Endothelial cell of umbilical vein (primary cell): ENCODE measurements around the gene TCF20. TPM values are rescaled to one million over a fixed set of nuclear protein-coding genes. Genes with fewer than 3 reads are reported as not detected.

Experiments used
- BruUV-seq: library from RNA; stranded (reverse); fragments of 400-500 nt; replicated peaks from 2 replicates; lab custom pipeline; 2021; lab: Mats Ljungman, UMichigan
- CTCF ChIA-PET: fragments of 300-600, 350-600 bp; sonication (Branson Sonifier 250); formaldehyde crosslinking; loops from one replicate; lab custom pipeline; 2021; ENCODE audit warnings: antibody characterized with exemption, inconsistent platforms; lab: Charles Lee
- POLR2A ChIA-PET: fragments of 300-600, 350-600 bp; sonication (Branson Sonifier 250); formaldehyde crosslinking; loops from one replicate; lab custom pipeline; 2021; ENCODE audit warnings: antibody characterized with exemption, inconsistent platforms; lab: Charles Lee
- DNase-seq: peaks from one replicate; pipeline ENCODE4 v3.0.0-alpha.2; 2011; ENCODE audit warnings: low read depth, low spot score
- FAIRE-seq: peaks from 2 replicates; lab custom pipeline; 2011; peaks lifted over from hg19 to GRCh38; lab: Jason Lieb, UNC
- H2AFZ ChIP-seq: 2 replicates; pipeline ENCODE4 v1.6.0; 2012; ENCODE audit warnings: low read depth, low read length, control low read depth, inconsistent platforms
- H3K27ac ChIP-seq: 2 replicates; pipeline ENCODE4 v1.5.1; 2011; ENCODE audit warnings: low read depth, mild to moderate bottlenecking, control low read depth, low read length, moderate library complexity; ENCODE audit not compliant: insufficient read depth
- H3K27me3 ChIP-seq, 2 experiments: 2 replicates each; pipeline versions ENCODE4 v1.6.0 to v1.6.1; 2011; ENCODE audit warnings: low read length in 2 of 2, mixed read lengths in 1 of 2; ENCODE audit not compliant: control insufficient read depth in 2 of 2, insufficient read depth in 2 of 2
- H3K36me3 ChIP-seq, 2 experiments: 2 replicates in 1 of 2; 3 replicates in 1 of 2; pipeline ENCODE4 v1.5.1; 2011; ENCODE audit warnings: low read length in 2 of 2, mild to moderate bottlenecking in 1 of 2, moderate library complexity in 1 of 2; ENCODE audit not compliant: control insufficient read depth in 2 of 2, insufficient read depth in 2 of 2; ENCODE audit errors: extremely low read depth in 1 of 2
- H3K4me1 ChIP-seq: 3 replicates; pipeline ENCODE4 v1.5.1; 2011; ENCODE audit warnings: mild to moderate bottlenecking, low read length; ENCODE audit not compliant: control insufficient read depth, insufficient read depth; ENCODE audit errors: extremely low read depth
- H3K4me2 ChIP-seq: 2 replicates; pipeline ENCODE4 v1.6.1; 2011; ENCODE audit warnings: low read length, control low read depth, mixed read lengths; ENCODE audit not compliant: insufficient read depth
- H3K4me3 ChIP-seq, 3 experiments: fragments of 200-600 bp in 1 of 3; sonication (generic), shearing (Covaris generic) in 1 of 3; replicated peaks in 1 of 3; 2 replicates each; pipeline ENCODE4 v1.5.1; 2011 to 2016; ENCODE audit warnings: control low read depth in 3 of 3, low read length in 3 of 3, mild to moderate bottlenecking in 2 of 3, inconsistent platforms in 1 of 3, low read depth in 1 of 3, moderate library complexity in 1 of 3; ENCODE audit not compliant: insufficient read depth in 1 of 3
- H3K79me2 ChIP-seq: 2 replicates; pipeline ENCODE4 v1.6.0; 2012; ENCODE audit warnings: low read length, inconsistent platforms; ENCODE audit not compliant: control insufficient read depth, insufficient read depth
- H3K9ac ChIP-seq: replicated peaks from 2 replicates; pipeline ENCODE3; 2011; ENCODE audit warnings: low read length, control low read depth; ENCODE audit not compliant: insufficient read depth; ENCODE audit errors: extremely low read depth
- H3K9me1 ChIP-seq: replicated peaks from 3 replicates; pipeline ENCODE4 v1.6.0; 2011; ENCODE audit warnings: mild to moderate bottlenecking, low read length; ENCODE audit not compliant: control insufficient read depth, insufficient read depth; ENCODE audit errors: extremely low read depth
- H3K9me3 ChIP-seq: replicated peaks from 2 replicates; pipeline ENCODE4 v1.5.1; 2012; ENCODE audit warnings: low read length, inconsistent platforms; ENCODE audit not compliant: control insufficient read depth, insufficient read depth
- H4K20me1 ChIP-seq: replicated peaks from 2 replicates; pipeline ENCODE3; 2011; ENCODE audit warnings: mild to moderate bottlenecking, low read length; ENCODE audit not compliant: control insufficient read depth, insufficient read depth; ENCODE audit errors: extremely low read depth
- CTCF ChIP-seq, 2 donors: IDR thresholded peaks; 1 replicate in 1 of 2; 2 replicates in 1 of 2; pipeline ENCODE4 v1.5.1; 2011; ENCODE audit warnings: low read length in 2 of 2, mild to moderate bottlenecking in 2 of 2, moderate library complexity in 2 of 2, control low read depth in 1 of 2, inconsistent platforms in 1 of 2, low read depth in 1 of 2; ENCODE audit not compliant: insufficient read depth in 1 of 2; ENCODE audit errors: extremely low read depth in 1 of 2
- EZH2 ChIP-seq: IDR thresholded peaks from 2 replicates; pipeline ENCODE4 v1.6.1; 2012; ENCODE audit warnings: borderline replicate concordance, low read depth, mild to moderate bottlenecking, moderate library complexity, low read length, inconsistent platforms; ENCODE audit not compliant: severe bottlenecking
- FOS ChIP-seq: IDR thresholded peaks from 2 replicates; pipeline ENCODE4 v1.6.1; 2011; ENCODE audit warnings: mild to moderate bottlenecking, low read length, moderate library complexity, borderline replicate concordance; ENCODE audit not compliant: insufficient read depth
- GATA2 ChIP-seq: IDR thresholded peaks from 2 replicates; pipeline ENCODE4 v1.7.0; 2011; ENCODE audit warnings: low read depth, mild to moderate bottlenecking, moderate library complexity, mixed read lengths, low read length; ENCODE audit not compliant: insufficient read length, insufficient read depth
- JUN ChIP-seq: IDR thresholded peaks from 2 replicates; pipeline ENCODE4 v1.6.1; 2011; ENCODE audit warnings: borderline replicate concordance, low read depth; ENCODE audit not compliant: insufficient read length, insufficient read depth
- MAX ChIP-seq: IDR thresholded peaks from 2 replicates; pipeline ENCODE4 v1.6.1; 2011; ENCODE audit not compliant: insufficient read depth, insufficient read length
- MYC ChIP-seq: IDR thresholded peaks from one replicate; pipeline ENCODE4 v1.6.1; 2011; ENCODE audit warnings: mild to moderate bottlenecking, low read depth, low read length
- POLR2A ChIP-seq: IDR thresholded peaks from 2 replicates; pipeline ENCODE4 v1.6.1; 2012; ENCODE audit warnings: low read depth, mild to moderate bottlenecking, control low read depth, low read length
- POLR2AphosphoS5 ChIP-seq: IDR thresholded peaks from 2 replicates; pipeline ENCODE4 v1.6.1; 2012; ENCODE audit warnings: low read depth, mild to moderate bottlenecking, control low read depth, low read length, moderate library complexity; ENCODE audit not compliant: insufficient read depth
- dilution Hi-C: fragments of 300-500 bp; cut with MboI; formaldehyde crosslinking; loops from one replicate; pipeline ENCODE4 v1.15.0; 2019; ENCODE audit warnings: low sequenced_read_pairs; ENCODE audit not compliant: extremely low pct_ligation_motif_present
- intact Hi-C: fragments of 100-400 bp; cut with micrococcal nuclease; formaldehyde crosslinking; loops from one replicate; pipeline ENCODE4 v1.10.0; 2022
- polyA plus RNA-seq, 4 experiments: library from polyadenylated mRNA; depleted of rRNA in 3 of 4; stranded (reverse) in 3 of 4; unstranded in 1 of 4; fragments of >200 nt; gene quantifications; 2 replicates each; pipeline versions ENCODE4 v1.2.1 to v1.2.3, GENCODE V29; 2011 to 2012; ENCODE audit warnings: missing spikeins in 1 of 4
- total RNA-seq: library from RNA; stranded (reverse); gene quantifications from 2 replicates; pipeline ENCODE4 v1.2.3, GENCODE V29; 2021

Gene TCF20
- total and polyA plus RNA-seq, 2 donors (not counting 3 experiments of a cell fraction or from before 2014, with no cell fraction given), result 11.2 to 36.7 TPM

- CTCF ChIA-PET, result interaction anchor here (1.0 to 2.1 kb wide), 5 partner anchors 10 to 311 kb away, joined by 3 to 8 read pairs (median 7); no protein-coding TSS in a partner anchor
- Histone ChIP-seq H3K27ac (no peak overlapping the region), H3K79me2 (no peaks in the 10 kb centered on the region), H3K9me3 (no peaks in the 10 kb centered on the region), H3K27me3 (peaks cover 0 to 10% of the 10 kb centered on the region in 2 experiments), H2AFZ (no peak overlapping the region), H3K4me1 (no peaks in the 10 kb centered on the region), H3K4me2 (no peak overlapping the region), H3K9me1 (no peaks in the 10 kb centered on the region), H3K4me3 (no peak overlapping the region), H3K36me3 (no peaks in the 10 kb centered on the region), H4K20me1 (no peaks in the 10 kb centered on the region), H3K9ac (no peak overlapping the region)
- no TSS peak for BruUV-seq
- intact Hi-C loops, result loop anchor here (10.0 kb wide), 1 partner anchor 158 kb away; the partner anchor contains the start of gene NFAM1
- POLR2A ChIA-PET, result no interaction called here
- FAIRE-seq (no peak), DNase-seq (no peak)
- dilution Hi-C loops, result no loop called here
- TF ChIP-seq CTCF (IDR thresholded peaks at IDR 0.05; ENCODE audit: extremely low read depth in 1 of 2, insufficient read depth in 1 of 2, low read depth in 1 of 2, low read length in 2 of 2) (no peak), POLR2A (no peak), JUN (no peak), MYC (no peak), POLR2AphosphoS5 (no peak), GATA2 (no peak), FOS (no peak), EZH2 (no peak), MAX (no peak)
Observed at GRCh38 chr22:42277232-42277753, 6.8 kb upstream of the TCF20 start.
